NCI-H82 (cell line): ENCODE results near the gene CDR2L.
A peak's percentile ranks its signal among the peaks of the same experiment; 100 is the strongest.

Experiments
- DNase-seq: peaks from one replicate; lab custom pipeline; 2025; lab: John Stamatoyannopoulos, UW

Gene CDR2L

GRCh38 chr17:74987418-74987908 lies at the start of gene CDR2L:
CDR2L (plus strand) TSS chr17:74987632; CDS start chr17:74988044, 412 bp downstream.
- DNase-seq: peak; percentile 97

DNA sequence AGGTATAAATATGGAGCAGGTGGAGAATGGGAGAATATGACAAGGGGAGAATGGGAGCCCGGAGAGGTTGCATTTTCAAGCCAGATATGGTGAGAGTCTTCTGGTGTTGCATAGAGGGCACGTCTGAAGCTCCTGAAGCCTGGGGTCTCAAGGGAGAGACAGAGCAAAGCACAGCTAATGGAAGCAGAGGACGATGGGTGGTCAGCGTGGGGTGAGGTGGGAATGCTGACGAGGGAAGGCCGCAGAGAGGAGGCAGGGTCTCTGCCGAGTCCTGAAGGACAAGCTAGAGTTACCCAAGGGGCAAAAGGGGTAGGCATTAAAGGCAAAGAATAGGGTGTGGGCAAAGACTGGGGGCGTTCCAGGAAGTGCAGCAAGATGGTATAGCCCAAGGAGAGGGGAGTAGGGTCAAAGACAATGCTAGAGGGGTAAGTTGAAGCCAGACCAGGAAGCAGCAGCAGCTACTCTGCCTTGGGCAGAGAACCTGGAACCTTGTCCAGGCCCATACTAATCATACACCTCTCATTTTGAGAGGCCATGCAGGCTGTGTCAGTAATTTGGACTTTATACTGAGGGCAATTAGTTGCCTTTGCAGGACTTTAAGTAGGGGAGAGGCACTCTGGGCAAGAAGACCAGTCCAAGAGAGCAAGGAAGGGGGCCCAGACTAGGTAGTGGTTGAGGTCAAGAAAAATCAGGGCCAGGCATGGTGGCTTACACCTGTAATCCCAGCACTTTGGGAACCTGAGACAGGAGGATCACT lies 49.1 kb upstream of the CDR2L start:
- DNase-seq: no peak

DNA sequence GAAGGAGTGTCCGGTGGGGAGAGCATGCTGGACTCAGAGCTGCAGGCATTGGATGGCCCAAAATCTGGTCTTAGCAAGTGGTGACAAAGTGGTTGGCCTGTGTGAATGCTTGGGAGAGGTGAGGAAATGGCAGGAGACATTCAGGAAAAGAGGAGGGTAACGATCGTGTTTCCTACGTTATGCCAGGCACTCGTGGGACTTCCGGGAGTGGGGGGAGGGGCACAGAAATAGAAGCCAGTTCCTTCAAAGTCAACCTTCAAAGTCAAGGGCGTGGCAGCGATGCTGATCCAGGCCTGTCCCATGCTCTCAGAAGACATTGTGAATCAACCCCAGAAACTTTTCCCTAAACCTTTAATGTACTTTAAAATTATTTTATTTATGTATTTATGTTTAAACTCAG lies 47.9 kb upstream of the CDR2L start:
- DNase-seq: no peak

- no peak for DNase-seq
Measured at GRCh38 chr17:74941128-74941725, 46.2 kb upstream of the CDR2L start.

GRCh38 chr17:74943808-74944522 lies 43.5 kb upstream of the CDR2L start:
- DNase-seq: no peak

DNA sequence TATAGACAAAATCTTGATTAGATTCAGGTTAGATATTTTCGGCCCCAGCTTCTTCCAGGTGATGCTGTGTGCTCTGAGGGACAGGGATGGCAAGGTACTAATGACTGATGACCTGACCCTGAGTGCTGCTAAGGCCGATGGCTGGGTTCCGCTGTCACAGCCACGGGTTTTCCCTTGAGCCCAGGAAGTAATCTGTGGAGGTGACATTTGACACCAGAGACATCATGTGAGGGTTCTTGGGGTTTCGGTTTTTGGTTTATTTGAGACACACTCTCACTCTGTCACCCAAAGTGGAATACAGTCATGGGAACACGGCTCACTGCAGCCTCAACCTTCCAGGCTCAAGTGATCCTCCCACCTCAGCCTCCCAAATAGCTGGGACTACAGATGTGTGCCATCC lies 41.9 kb upstream of the CDR2L start:
- DNase-seq: no peak

DNA sequence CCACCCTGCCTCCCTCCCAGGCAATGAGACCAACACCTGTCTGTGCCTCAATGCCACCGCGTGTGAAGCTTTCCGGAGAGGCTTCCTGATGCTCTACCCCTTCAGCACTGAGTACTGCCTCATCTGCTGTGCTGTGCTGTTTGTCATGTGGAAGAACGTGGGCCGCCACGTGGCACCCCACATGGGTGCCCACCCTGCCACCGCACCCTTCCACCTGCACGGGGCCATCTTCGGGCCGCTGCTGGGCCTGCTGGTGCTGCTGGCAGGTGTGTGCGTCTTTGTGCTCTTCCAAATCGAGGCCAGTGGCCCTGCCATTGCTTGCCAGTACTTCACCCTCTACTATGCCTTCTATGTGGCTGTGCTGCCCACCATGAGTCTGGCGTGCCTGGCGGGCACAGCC lies 40.8 kb upstream of the CDR2L start:
- DNase-seq: no peak

- no peak for DNase-seq
Measured at GRCh38 chr17:74947041-74947754, 40.2 kb upstream of the CDR2L start.

GRCh38 chr17:74949455-74950115 lies 37.8 kb upstream of the CDR2L start:
- DNase-seq: no peak

DNA sequence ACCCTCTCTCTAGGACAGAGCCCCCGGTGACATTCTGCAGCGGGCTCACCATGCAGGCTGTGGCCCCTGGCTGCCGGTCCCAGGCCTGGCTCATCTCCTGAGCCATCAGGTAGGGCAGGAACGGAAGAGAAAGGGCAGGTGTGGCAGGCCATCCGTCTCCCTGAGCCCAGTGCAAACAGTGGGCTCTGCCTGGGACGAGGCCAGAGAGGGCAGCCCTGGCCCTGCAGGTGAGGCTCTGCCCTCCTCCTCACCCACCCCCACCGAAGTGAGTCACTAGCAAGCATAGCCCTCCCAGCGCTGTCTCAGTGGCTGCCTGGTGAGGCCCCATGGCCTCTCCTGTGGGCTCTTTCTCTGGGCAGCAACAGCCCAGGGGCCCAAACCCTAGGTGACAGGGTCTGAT lies 37.2 kb upstream of the CDR2L start:
- no peak for DNase-seq

GRCh38 chr17:74951065-74951464 lies 36.4 kb upstream of the CDR2L start:
- DNase-seq: no peak

DNA sequence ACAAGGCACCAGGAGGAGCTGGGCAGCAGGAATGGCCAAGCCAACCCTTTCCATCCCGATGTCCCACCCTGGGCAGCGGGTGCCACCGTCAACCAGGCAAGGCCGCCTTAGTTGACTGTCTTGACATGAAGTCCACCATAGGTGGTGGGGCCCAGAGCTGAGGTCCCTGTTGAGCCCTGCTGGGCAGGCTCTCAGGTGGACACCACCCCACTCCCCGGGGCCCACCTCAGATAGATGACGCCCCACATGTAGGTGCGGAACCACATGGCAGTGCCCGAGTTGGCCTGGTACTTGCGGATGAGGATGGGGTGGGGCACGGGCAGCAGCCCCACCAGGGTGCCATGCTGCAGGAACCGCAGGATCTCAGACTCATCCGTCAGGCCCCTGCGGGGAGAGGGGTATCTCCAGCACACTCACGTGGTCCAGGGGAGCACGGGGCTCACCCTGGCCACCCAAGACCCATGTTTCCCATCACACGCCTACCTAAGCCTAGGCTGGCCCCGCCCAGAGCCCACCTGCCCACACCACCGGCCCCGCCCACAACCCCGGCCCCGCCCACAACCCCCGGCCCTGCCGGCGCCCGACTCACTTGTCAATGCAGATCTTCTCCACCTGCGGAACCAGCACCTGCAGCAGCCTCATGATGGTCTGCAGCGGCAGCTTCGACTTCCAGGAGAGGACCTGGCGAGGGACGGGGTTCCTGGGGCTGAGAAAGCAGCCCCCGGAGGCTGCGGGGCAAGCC lies 35.6 kb upstream of the CDR2L start:
- DNase-seq: no peak

DNA sequence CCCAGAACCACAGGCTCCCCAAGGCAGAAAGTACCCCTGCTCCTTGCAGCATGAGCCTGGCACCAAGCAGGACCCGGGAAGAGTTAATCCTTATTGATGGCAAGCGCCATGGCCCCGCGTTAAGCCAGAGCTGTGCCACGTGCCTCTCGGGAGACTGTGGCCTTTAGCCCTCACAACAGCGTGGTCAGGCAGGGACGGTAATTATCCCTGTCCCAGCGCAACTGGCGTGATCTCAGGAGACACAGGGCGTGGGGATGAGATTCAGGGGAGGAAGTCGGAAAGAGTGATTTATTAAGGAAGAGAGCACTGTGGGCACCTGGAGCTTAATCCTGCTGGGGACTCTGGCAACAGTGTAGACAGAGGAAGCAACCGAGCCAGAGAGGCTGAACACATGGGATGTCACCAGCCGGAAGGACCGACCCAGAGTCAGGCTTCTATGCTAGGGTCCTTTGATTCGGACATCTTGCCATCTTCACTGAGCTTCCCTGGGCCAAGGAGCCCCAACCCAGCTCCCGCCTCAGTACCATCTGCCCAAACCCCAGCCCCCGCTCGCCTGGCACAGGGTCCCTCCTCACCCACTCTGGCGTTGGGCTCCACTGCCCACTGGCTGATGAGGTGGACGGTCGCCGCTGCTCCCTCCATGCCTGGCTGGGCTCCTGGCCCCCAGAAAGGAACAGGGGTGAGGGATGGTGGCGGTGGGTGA lies 34.9 kb upstream of the CDR2L start:
- DNase-seq: no peak

DNA sequence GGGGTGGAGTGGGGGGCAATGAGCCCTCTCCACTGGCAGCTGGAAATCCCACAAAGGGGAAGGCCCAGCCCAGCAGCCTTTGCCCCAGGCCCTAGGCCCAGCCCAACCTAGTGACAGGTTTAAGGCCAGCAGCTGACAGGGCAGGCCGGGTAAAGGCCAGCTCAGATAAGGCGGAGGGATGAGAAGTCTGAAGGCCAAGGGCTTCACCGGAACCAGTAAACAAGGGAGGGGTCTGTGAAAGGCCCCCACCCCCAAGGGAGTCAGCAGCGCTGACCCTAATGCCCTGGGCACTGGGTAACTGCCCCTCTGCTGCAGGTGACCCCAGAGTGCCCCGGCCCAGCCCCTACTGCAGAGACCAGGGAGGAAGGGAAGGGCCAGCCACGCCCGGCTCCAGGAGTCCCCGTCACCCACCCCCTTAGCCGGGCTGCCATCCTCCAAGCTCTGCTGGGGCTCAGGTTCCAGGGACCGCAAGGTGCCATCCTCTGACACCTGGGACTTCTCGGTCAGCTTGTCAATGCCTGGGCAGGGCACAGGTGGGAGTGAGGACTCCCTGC lies 34.2 kb upstream of the CDR2L start:
- no peak for DNase-seq

- DNase-seq: no peak
Measured at GRCh38 chr17:74954115-74954514, 33.3 kb upstream of the CDR2L start.

DNA sequence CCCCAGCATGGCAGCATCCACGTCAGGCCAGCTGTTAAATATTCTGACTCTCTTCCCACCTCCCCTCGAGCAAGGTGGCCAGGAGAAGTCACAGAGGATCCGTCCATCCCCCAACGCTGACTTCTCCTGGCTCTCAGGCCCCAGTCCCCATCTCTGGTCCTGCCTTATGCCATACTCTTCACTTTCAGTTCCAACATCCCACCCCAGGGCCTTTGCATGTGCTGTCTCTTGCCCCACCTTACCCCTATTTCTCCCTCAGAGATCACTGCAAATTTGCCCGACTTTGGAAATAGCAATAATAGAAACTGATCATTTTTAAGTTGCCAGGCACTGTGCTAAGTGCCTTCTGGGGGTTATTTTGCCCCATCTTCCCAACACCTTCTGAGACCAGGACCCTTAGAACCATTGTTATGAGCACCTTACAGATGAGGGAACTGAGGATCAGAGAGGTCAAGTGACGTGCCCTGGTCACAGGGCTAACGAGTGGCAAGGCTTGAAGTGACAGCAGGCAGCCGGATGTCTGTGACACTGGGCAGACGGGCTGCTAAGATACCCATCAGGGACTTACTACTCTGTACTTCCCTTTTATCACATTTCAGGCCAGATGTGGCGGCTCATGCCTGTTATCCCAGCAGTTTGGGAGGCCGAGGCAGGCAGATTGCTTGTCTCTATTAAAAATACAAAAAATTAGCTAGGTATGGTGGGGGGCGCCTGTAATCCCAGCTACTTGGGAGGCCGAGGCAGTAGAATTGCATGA lies 32.6 kb upstream of the CDR2L start:
- no peak for DNase-seq

- no peak for DNase-seq
Measured at GRCh38 chr17:74956093-74956492, 31.3 kb upstream of the CDR2L start.

GRCh38 chr17:74957935-74958740 lies 29.3 kb upstream of the CDR2L start:
- peak; percentile 85 for DNase-seq
